HG03108 (cell line): ENCODE data around the gene ABHD10.

ENCODE experiments used
- ATAC-seq: cut with Tn5 transposase; IDR thresholded peaks from one replicate; pipeline ENCODE4 v1.9.1; 2021; ENCODE audit warnings: moderate library complexity; ENCODE audit not compliant: unreplicated experiment

The ABHD10 gene

GRCh38 chr3:111978583-111979433 lies at the start of gene ABHD10:
Gene ABHD10, plus strand, starts transcription at chr3:111979026. Its CDS starts 36 bp downstream, at chr3:111979062.
- peak; percentile 94 for ATAC-seq

- no peak for ATAC-seq
Observed at GRCh38 chr3:111929484-111929883, 49.3 kb upstream of the ABHD10 start.

- ATAC-seq: no peak
Observed at GRCh38 chr3:111932946-111933345, 45.9 kb upstream of the ABHD10 start.

GRCh38 chr3:111936191-111936841 lies 42.5 kb upstream of the ABHD10 start:
- no peak for ATAC-seq

- no peak for ATAC-seq
Observed at GRCh38 chr3:111936967-111937366, 41.9 kb upstream of the ABHD10 start.

- no peak for ATAC-seq
Observed at GRCh38 chr3:111937871-111938270, 41.0 kb upstream of the ABHD10 start.

GRCh38 chr3:111939873-111940272 lies 39.0 kb upstream of the ABHD10 start:
- ATAC-seq: no peak

- no peak for ATAC-seq
Observed at GRCh38 chr3:111943533-111943932, 35.3 kb upstream of the ABHD10 start.

- no peak for ATAC-seq
Observed at GRCh38 chr3:111944372-111944771, 34.5 kb upstream of the ABHD10 start.

- no peak for ATAC-seq
Observed at GRCh38 chr3:111947231-111947630, 31.6 kb upstream of the ABHD10 start.

GRCh38 chr3:111948786-111949185 lies 30.0 kb upstream of the ABHD10 start:
- ATAC-seq: no peak

- ATAC-seq: no peak
Observed at GRCh38 chr3:111949712-111950111, 29.1 kb upstream of the ABHD10 start.

- no peak for ATAC-seq
Observed at GRCh38 chr3:111951032-111951431, 27.8 kb upstream of the ABHD10 start.

- ATAC-seq: no peak
Observed at GRCh38 chr3:111952086-111952485, 26.7 kb upstream of the ABHD10 start.

- no peak for ATAC-seq
Observed at GRCh38 chr3:111952866-111953450, 25.9 kb upstream of the ABHD10 start.

GRCh38 chr3:111954228-111954990 lies 24.4 kb upstream of the ABHD10 start:
- ATAC-seq: no peak

GRCh38 chr3:111955876-111956275 lies 22.9 kb upstream of the ABHD10 start:
- no peak for ATAC-seq

- no peak for ATAC-seq
Observed at GRCh38 chr3:111956449-111956848, 22.4 kb upstream of the ABHD10 start.

- no peak for ATAC-seq
Observed at GRCh38 chr3:111956995-111957734, 21.7 kb upstream of the ABHD10 start.

GRCh38 chr3:111961461-111962164 lies 17.2 kb upstream of the ABHD10 start:
- ATAC-seq: no peak
